HUES6 (cell line): ENCODE data around the gene S100A4.
"Not testable (repeated sequence)": the region's sequence is repeated elsewhere in the genome, so short reads cannot be mapped to it uniquely, and the experiment has no call there.

ENCODE experiments used
- H3K27ac ChIP-seq: 2 replicates; pipeline ENCODE4 v1.7.0; 2013; ENCODE audit warnings: low read depth, mild to moderate bottlenecking, low read length, inconsistent platforms
- H3K27me3 ChIP-seq: 2 replicates; pipeline ENCODE4 v1.6.1; 2013; ENCODE audit warnings: low read length; ENCODE audit not compliant: control insufficient read depth, insufficient read depth
- H3K36me3 ChIP-seq: 2 replicates; pipeline ENCODE4 v1.6.1; 2013; ENCODE audit warnings: low read length; ENCODE audit not compliant: control insufficient read depth, insufficient read depth
- H3K4me1 ChIP-seq: 2 replicates; pipeline ENCODE4 v1.6.1; 2013; ENCODE audit warnings: low read length; ENCODE audit not compliant: control insufficient read depth, insufficient read depth
- H3K4me3 ChIP-seq: 2 replicates; pipeline ENCODE4 v1.5.1; 2013; ENCODE audit warnings: low read depth, low read length
- H3K9ac ChIP-seq: one replicate; pipeline ENCODE4 v1.6.1; 2013; ENCODE audit warnings: mild to moderate bottlenecking, low read length
- H3K9me3 ChIP-seq: 2 replicates; pipeline ENCODE4 v1.6.1; 2013; ENCODE audit warnings: low read depth, low read length; ENCODE audit not compliant: control insufficient read depth, insufficient read depth

Gene S100A4

GRCh38 chr1:153578490-153578889 lies 32.9 kb upstream of the S100A4 start:
- Histone ChIP-seq H3K4me3 (no peak overlapping the region), H3K27ac (no peak overlapping the region), H3K4me1 (peaks cover 14% of the 10 kb centered on the region; the same call in 1 of the 2 replicates), H3K9ac (no peak overlapping the region), H3K36me3 (no peaks in the 10 kb centered on the region), H3K27me3 (no peaks in the 10 kb centered on the region), H3K9me3 (peaks cover 3% of the 10 kb centered on the region; the same call in 1 of the 2 replicates)

GRCh38 chr1:153577624-153578051 lies 32.0 kb upstream of the S100A4 start:
- no peak overlapping the region for H3K4me3 ChIP-seq
- no peak overlapping the region for H3K27ac ChIP-seq
- peaks cover 14% of the 10 kb centered on the region; the same call in 1 of the 2 replicates for H3K4me1 ChIP-seq
- no peaks in the 10 kb centered on the region for H3K36me3 ChIP-seq
- H3K9me3 ChIP-seq, result peaks cover 5% of the 10 kb centered on the region
- H3K9ac ChIP-seq, result no peak overlapping the region
- no peaks in the 10 kb centered on the region for H3K27me3 ChIP-seq

- Histone ChIP-seq H3K27me3 (no peaks in the 10 kb centered on the region), H3K36me3 (no peaks in the 10 kb centered on the region), H3K9ac (no peak overlapping the region), H3K9me3 (peaks cover 5% of the 10 kb centered on the region), H3K27ac (no peak overlapping the region), H3K4me1 (peaks cover 14% of the 10 kb centered on the region; the same call in 1 of the 2 replicates), H3K4me3 (no peak overlapping the region)
Measured at GRCh38 chr1:153577138-153577537, 31.5 kb upstream of the S100A4 start.

- H3K27ac ChIP-seq, H3K4me3 ChIP-seq, H3K36me3 ChIP-seq, H3K9me3 ChIP-seq, H3K27me3 ChIP-seq, H3K9ac ChIP-seq: not testable (repeated sequence)
- peaks cover 14% of the 10 kb centered on the region; the same call in 1 of the 2 replicates for H3K4me1 ChIP-seq
Measured at GRCh38 chr1:153575497-153575896, 29.9 kb upstream of the S100A4 start.

- H3K27ac ChIP-seq, result not testable (repeated sequence)
- peaks cover 14% of the 10 kb centered on the region; the same call in 1 of the 2 replicates for H3K4me1 ChIP-seq
Measured at GRCh38 chr1:153575081-153575491, 29.5 kb upstream of the S100A4 start.

GRCh38 chr1:153573351-153573750 lies 27.7 kb upstream of the S100A4 start:
- Histone ChIP-seq H3K27ac (no peak overlapping the region), H3K4me3 (no peak overlapping the region), H3K4me1 (peaks cover 14% of the 10 kb centered on the region), H3K9ac (no peak overlapping the region), H3K36me3 (no peaks in the 10 kb centered on the region), H3K9me3 (peaks cover 5% of the 10 kb centered on the region), H3K27me3 (no peaks in the 10 kb centered on the region)

More at GRCh38 chr1:153575081-153575491, 29.5 kb upstream of the S100A4 start:
- not testable (repeated sequence) for H3K9me3 ChIP-seq, H3K27me3 ChIP-seq, H3K9ac ChIP-seq, H3K4me3 ChIP-seq, H3K36me3 ChIP-seq

GRCh38 chr1:153572569-153573015 lies 27.0 kb upstream of the S100A4 start:
- Histone ChIP-seq H3K9ac (no peak overlapping the region), H3K9me3 (peaks cover 5% of the 10 kb centered on the region), H3K27ac (no peak overlapping the region), H3K4me1 (peaks cover 14% of the 10 kb centered on the region), H3K36me3 (no peaks in the 10 kb centered on the region), H3K4me3 (no peak overlapping the region), H3K27me3 (no peaks in the 10 kb centered on the region)

- peaks cover 21% of the 10 kb centered on the region for H3K4me1 ChIP-seq
- H3K27ac ChIP-seq, result no peak overlapping the region
Measured at GRCh38 chr1:153571706-153572105, 26.1 kb upstream of the S100A4 start.

GRCh38 chr1:153570874-153571273 lies 25.3 kb upstream of the S100A4 start:
- Histone ChIP-seq H3K9ac (no peak overlapping the region), H3K9me3 (peaks cover 5% of the 10 kb centered on the region), H3K36me3 (no peaks in the 10 kb centered on the region), H3K4me3 (no peak overlapping the region), H3K4me1 (peaks cover 28% of the 10 kb centered on the region), H3K27ac (no peak overlapping the region), H3K27me3 (no peaks in the 10 kb centered on the region)

More at GRCh38 chr1:153571706-153572105, 26.1 kb upstream of the S100A4 start:
- Histone ChIP-seq H3K9ac (no peak overlapping the region), H3K9me3 (peaks cover 5% of the 10 kb centered on the region), H3K4me3 (no peak overlapping the region), H3K27me3 (no peaks in the 10 kb centered on the region), H3K36me3 (no peaks in the 10 kb centered on the region)

GRCh38 chr1:153569465-153569864 lies 23.9 kb upstream of the S100A4 start:
- H3K4me3 ChIP-seq, result no peak overlapping the region
- H3K27me3 ChIP-seq, result no peaks in the 10 kb centered on the region
- H3K9ac ChIP-seq, result no peak overlapping the region
- no peaks in the 10 kb centered on the region for H3K36me3 ChIP-seq
- peaks cover 36% of the 10 kb centered on the region for H3K4me1 ChIP-seq
- H3K27ac ChIP-seq, result no peak overlapping the region
- H3K9me3 ChIP-seq, result peaks cover 5% of the 10 kb centered on the region

- Histone ChIP-seq H3K27ac (peak overlapping the region; percentile 38; the same call in 1 of the 2 replicates), H3K4me3 (peak overlapping the region; percentile 42), H3K9ac (peak overlapping the region; percentile 75), H3K27me3 (no peaks in the 10 kb centered on the region), H3K4me1 (peaks cover 43% of the 10 kb centered on the region), H3K36me3 (no peaks in the 10 kb centered on the region), H3K9me3 (peaks cover 2% of the 10 kb centered on the region; the same call in 1 of the 2 replicates)
Measured at GRCh38 chr1:153568367-153569099, 22.9 kb upstream of the S100A4 start.
